AG04450 (cell line): ENCODE data around the gene STRN3. TPM values are rescaled to one million over a fixed set of nuclear protein-coding genes. Genes with fewer than 3 reads are reported as not detected.
"Not testable (repeated sequence)": the region's sequence is repeated elsewhere in the genome, so short reads cannot be mapped to it uniquely, and the experiment has no call there.

Experiments used
- CTCF ChIA-PET: fragments of 300-600, 350-600 bp; formaldehyde crosslinking; extraction: SDS; loops from one replicate; lab custom pipeline; 2022; ENCODE audit warnings: antibody characterized with exemption, inconsistent platforms; lab: Charles Lee
- POLR2A ChIA-PET: fragments of 350-600 bp; formaldehyde crosslinking; extraction: SDS; loops from one replicate; lab custom pipeline; 2021; ENCODE audit warnings: antibody characterized with exemption, inconsistent platforms; lab: Yijun Ruan, JAX
- DNase-seq: peaks from one replicate; pipeline ENCODE4 v3.0.0-alpha.2; 2011; ENCODE audit warnings: low read depth, low spot score
- H3K27ac ChIP-seq: one replicate; pipeline ENCODE4 v1.5.1; 2012; ENCODE audit warnings: low read depth, low read length, control low read depth
- H3K27me3 ChIP-seq: one replicate; pipeline ENCODE4 v1.6.0; 2012; ENCODE audit warnings: low read length; ENCODE audit not compliant: control insufficient read depth, insufficient read depth
- H3K4me3 ChIP-seq: 2 replicates; pipeline ENCODE4 v1.5.1; 2011; ENCODE audit warnings: mild to moderate bottlenecking, low read depth, low read length, control low read depth
- H3K9me3 ChIP-seq: 2 replicates; pipeline ENCODE4 v1.5.1; 2012; ENCODE audit warnings: low read length; ENCODE audit not compliant: control insufficient read depth, insufficient read depth
- CTCF ChIP-seq: IDR thresholded peaks from 2 replicates; pipeline ENCODE4 v1.5.1; 2011; ENCODE audit warnings: low read depth, low read length, control low read depth, inconsistent platforms
- polyA plus RNA-seq: library from polyadenylated mRNA; depleted of rRNA; stranded (reverse); fragments of >200 nt; gene quantifications from 2 replicates; pipeline ENCODE4 v1.2.3, GENCODE V29; 2011

The STRN3 gene
- polyA plus RNA-seq, 1 experiment, result 41.1 TPM

- DNase-seq, result no peak
- no peak for TF ChIP-seq CTCF
- Histone ChIP-seq H3K4me3 (no peak overlapping the region), H3K27me3 (no peaks in the 10 kb centered on the region), H3K27ac (no peak overlapping the region), H3K9me3 (no peaks in the 10 kb centered on the region)
- ChIA-PET CTCF (interaction anchor here (1.0 to 1.7 kb wide), 2 partner anchors 13 to 21 kb away, joined by 3 to 6 read pairs; no protein-coding TSS in a partner anchor), POLR2A (no interaction called here)
Measured at GRCh38 chr14:31069343-31069742, 43.2 kb upstream of the STRN3 start.

- Histone ChIP-seq H3K27ac (no peak overlapping the region), H3K9me3 (no peaks in the 10 kb centered on the region), H3K27me3 (no peaks in the 10 kb centered on the region), H3K4me3 (no peak overlapping the region)
- no peak for DNase-seq
- POLR2A ChIA-PET, result no interaction called here
- CTCF ChIA-PET, result interaction anchor here (1.2 kb wide), 1 partner anchor 14 kb away, joined by 3 read pairs; no protein-coding TSS in a partner anchor
- TF ChIP-seq CTCF, result no peak
Measured at GRCh38 chr14:31068235-31068634, 42.1 kb upstream of the STRN3 start.

- H3K27me3 ChIP-seq, H3K4me3 ChIP-seq, POLR2A ChIA-PET, H3K27ac ChIP-seq, CTCF ChIA-PET, DNase-seq, H3K9me3 ChIP-seq: not testable (repeated sequence)
Measured at GRCh38 chr14:31062908-31063307, 36.7 kb upstream of the STRN3 start.

GRCh38 chr14:31060253-31060875 is 34.2 kb upstream of the STRN3 start:
- POLR2A ChIA-PET, result no interaction called here
- no peak for TF ChIP-seq CTCF
- Histone ChIP-seq H3K4me3 (no peak overlapping the region), H3K27ac (no peak overlapping the region), H3K9me3 (no peaks in the 10 kb centered on the region), H3K27me3 (no peaks in the 10 kb centered on the region)
- no peak for DNase-seq
- CTCF ChIA-PET, result interaction anchor here (1.1 kb wide), 1 partner anchor 22 kb away, joined by 3 read pairs; no protein-coding TSS in a partner anchor

GRCh38 chr14:31059152-31059924 is 33.2 kb upstream of the STRN3 start:
- no peak for TF ChIP-seq CTCF
- CTCF ChIA-PET, result interaction anchor here (0.6 to 1.1 kb wide), 2 partner anchors 19 to 21 kb away, joined by 3 read pairs; no protein-coding TSS in a partner anchor
- H3K27ac ChIP-seq, result no peak overlapping the region
- POLR2A ChIA-PET, result interaction anchor here (0.7 to 1.1 kb wide), 3 partner anchors 11 to 33 kb away, joined by 3 to 7 read pairs (median 4); partner anchors contain the start of gene STRN3
- no peak overlapping the region for H3K4me3 ChIP-seq
- H3K27me3 ChIP-seq, result no peaks in the 10 kb centered on the region
- peak; percentile 57 for DNase-seq
- H3K9me3 ChIP-seq, result no peaks in the 10 kb centered on the region
